Stomach (tissue), 4 donors: ENCODE data around the gene FGF4.

Experiments
- EP300 ChIP-seq: sonication (generic); formaldehyde crosslinking; IDR thresholded peaks from one replicate; pipeline ENCODE4 v1.6.1; 2017; ENCODE audit warnings: antibody characterized with exemption
- POLR2A ChIP-seq, 4 donors: fragments of 450-650 bp; IDR thresholded peaks; one replicate each; pipeline ENCODE4 v1.6.1; 2016; ENCODE audit warnings: antibody characterized with exemption in 4 of 4, control low read depth in 2 of 4, mild to moderate bottlenecking in 1 of 4, moderate library complexity in 1 of 4
- POLR2AphosphoS5 ChIP-seq, 3 donors: sonication (generic); formaldehyde crosslinking; IDR thresholded peaks; one replicate each; pipeline ENCODE4 v1.6.1; 2016; ENCODE audit warnings: antibody characterized with exemption in 3 of 3
- TF ChIP-seq, protein P1 (sequence below), 7 experiments: fragments of 450-650 bp in 4 of 7; fragments of 200-600 bp in 3 of 7; sonication (generic) in 3 of 7; IDR thresholded peaks; one replicate each; pipeline ENCODE4 v1.5.1; 2016 to 2019; ENCODE audit warnings: antibody characterized with exemption in 7 of 7, control low read depth in 2 of 7, mild to moderate bottlenecking in 1 of 7

GRCh38 chr11:69799582-69799981, 24.4 kb upstream of the FGF4 start:
- TF ChIP-seq POLR2A (IDR thresholded peaks at IDR 0.05) (no peak), POLR2AphosphoS5 (IDR thresholded peaks at IDR 0.05) (no peak), EP300 (no peak)
- TF ChIP-seq, protein P1, sequence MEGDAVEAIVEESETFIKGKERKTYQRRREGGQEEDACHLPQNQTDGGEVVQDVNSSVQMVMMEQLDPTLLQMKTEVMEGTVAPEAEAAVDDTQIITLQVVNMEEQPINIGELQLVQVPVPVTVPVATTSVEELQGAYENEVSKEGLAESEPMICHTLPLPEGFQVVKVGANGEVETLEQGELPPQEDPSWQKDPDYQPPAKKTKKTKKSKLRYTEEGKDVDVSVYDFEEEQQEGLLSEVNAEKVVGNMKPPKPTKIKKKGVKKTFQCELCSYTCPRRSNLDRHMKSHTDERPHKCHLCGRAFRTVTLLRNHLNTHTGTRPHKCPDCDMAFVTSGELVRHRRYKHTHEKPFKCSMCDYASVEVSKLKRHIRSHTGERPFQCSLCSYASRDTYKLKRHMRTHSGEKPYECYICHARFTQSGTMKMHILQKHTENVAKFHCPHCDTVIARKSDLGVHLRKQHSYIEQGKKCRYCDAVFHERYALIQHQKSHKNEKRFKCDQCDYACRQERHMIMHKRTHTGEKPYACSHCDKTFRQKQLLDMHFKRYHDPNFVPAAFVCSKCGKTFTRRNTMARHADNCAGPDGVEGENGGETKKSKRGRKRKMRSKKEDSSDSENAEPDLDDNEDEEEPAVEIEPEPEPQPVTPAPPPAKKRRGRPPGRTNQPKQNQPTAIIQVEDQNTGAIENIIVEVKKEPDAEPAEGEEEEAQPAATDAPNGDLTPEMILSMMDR (IDR thresholded peaks at IDR 0.05): no peak
